ENCODE measurements around the gene KRTAP5-8. TPM values are rescaled to one million over a fixed set of nuclear protein-coding genes. Genes with fewer than 3 reads are reported as not detected.
"Not testable (repeated sequence)": the region's sequence is repeated elsewhere in the genome, so short reads cannot be mapped to it uniquely, and the experiment has no call there.

The KRTAP5-8 gene
- total RNA-seq, 4 donors from 2014 or later: 3.8 to 8.9 (median 5.3) TPM; not detected in 1

DNA sequence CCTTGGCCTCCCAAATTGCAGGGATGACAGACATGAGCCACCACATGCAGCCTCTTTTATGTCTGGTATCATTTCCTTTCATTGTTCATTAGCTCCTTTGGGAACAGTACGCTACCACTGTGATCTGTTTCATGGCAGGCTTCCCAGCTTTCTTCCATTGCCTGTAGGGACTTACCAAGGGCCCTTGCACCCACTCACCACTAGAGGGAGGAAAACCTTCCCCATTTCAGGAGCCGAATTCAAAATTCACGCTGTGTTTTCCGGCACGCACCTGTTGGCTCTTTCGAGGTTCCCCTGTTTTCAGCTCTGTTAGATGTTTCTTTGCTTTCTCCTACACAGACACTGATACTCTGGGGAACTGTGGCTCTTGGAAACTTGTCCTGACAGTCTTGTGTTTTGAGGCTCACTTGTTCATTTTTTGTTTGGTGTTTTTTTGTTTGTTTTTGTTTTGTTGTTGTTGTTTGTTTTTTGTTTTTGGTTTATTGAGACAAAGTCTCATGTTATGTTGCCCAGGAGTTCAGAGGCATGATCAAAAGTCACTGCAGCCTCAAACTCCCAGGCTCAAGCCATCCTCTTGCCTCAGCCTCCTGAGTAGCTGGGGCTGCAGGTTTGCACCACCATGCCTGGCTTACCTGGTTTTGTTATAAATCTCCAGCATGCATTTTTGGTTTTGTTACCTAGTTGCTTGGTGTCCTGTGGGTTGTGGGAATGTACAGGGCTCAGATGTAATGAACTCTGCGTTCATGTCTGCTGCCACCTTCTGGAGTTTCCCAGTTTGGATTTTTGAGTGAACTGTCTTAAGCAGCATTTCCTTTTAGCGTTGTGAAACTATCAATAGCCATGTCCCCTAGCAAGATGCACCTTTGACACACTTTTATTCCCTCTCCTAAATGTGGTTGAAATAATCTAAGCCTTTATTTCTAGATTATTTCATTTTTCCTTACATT, 42.5 kb downstream of the KRTAP5-8 start:
- TF ChIP-seq EP300 (IDR thresholded peaks at IDR 0.05): no peak
- TF ChIP-seq, protein P1, sequence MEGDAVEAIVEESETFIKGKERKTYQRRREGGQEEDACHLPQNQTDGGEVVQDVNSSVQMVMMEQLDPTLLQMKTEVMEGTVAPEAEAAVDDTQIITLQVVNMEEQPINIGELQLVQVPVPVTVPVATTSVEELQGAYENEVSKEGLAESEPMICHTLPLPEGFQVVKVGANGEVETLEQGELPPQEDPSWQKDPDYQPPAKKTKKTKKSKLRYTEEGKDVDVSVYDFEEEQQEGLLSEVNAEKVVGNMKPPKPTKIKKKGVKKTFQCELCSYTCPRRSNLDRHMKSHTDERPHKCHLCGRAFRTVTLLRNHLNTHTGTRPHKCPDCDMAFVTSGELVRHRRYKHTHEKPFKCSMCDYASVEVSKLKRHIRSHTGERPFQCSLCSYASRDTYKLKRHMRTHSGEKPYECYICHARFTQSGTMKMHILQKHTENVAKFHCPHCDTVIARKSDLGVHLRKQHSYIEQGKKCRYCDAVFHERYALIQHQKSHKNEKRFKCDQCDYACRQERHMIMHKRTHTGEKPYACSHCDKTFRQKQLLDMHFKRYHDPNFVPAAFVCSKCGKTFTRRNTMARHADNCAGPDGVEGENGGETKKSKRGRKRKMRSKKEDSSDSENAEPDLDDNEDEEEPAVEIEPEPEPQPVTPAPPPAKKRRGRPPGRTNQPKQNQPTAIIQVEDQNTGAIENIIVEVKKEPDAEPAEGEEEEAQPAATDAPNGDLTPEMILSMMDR (IDR thresholded peaks at IDR 0.05): peak; percentile 26 to 83
- H3K4me3 ChIP-seq: no peak overlapping the region
- peaks cover 28% of the 10 kb centered on the region for H3K27me3 ChIP-seq
- no peak for DNase-seq (ENCODE audit: low spot score in 2 of 2)
- no peak overlapping the region for H3K27ac ChIP-seq
- WGBS: 8% methylated on average over 8 of the region's 8 CpGs
- H3K4me1 ChIP-seq: peaks cover 11% of the 10 kb centered on the region
- H3K9me3 ChIP-seq: no peaks in the 10 kb centered on the region
- no peaks in the 10 kb centered on the region for H3K36me3 ChIP-seq

DNA sequence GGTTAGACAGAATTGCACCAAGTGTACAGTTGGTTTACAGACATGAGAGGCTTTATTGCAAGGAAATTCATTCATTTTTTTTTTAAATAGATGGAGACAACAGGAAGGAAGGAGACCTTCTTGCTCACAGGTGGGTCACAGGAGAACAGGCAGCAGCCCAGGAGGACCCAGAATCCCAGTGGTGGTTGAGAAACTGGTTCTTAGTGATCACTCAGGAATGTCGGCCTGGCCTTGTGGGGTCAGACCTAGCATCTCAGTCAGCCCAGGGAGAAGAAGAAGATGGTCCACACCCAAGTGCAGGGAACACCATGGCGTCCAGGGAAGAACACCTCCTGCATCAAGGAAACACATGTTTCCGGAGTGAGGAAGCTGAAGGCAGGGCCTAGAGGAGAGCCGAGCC, 44.0 kb downstream of the KRTAP5-8 start:
- H3K4me1 ChIP-seq: peaks cover 11% of the 10 kb centered on the region
- TF ChIP-seq, protein P1 (IDR thresholded peaks at IDR 0.05): no peak
- TF ChIP-seq POLR2A (IDR thresholded peaks at IDR 0.05): no peak
- no peak for TF ChIP-seq POLR2AphosphoS5 (IDR thresholded peaks at IDR 0.05)
- TF ChIP-seq EP300 (IDR thresholded peaks at IDR 0.05): no peak
- H3K27ac ChIP-seq: no peak overlapping the region
- peaks cover 28% of the 10 kb centered on the region for H3K27me3 ChIP-seq
- H3K4me3 ChIP-seq: no peak overlapping the region
- WGBS: 82% methylated on average over 4 of the region's 4 CpGs
- no peaks in the 10 kb centered on the region for H3K36me3 ChIP-seq
- no peaks in the 10 kb centered on the region for H3K9me3 ChIP-seq
- DNase-seq (ENCODE audit: low spot score in 2 of 2): no peak

GRCh38 chr11:71582309-71582895, 44.6 kb downstream of the KRTAP5-8 start, which contains the start of gene KRTAP5-11:
TSS of gene KRTAP5-11 (minus strand) at chr11:71582875. CDS start at chr11:71582837, 38 bp downstream.
- Histone ChIP-seq H3K27me3 (peaks cover 24% of the 10 kb centered on the region), H3K36me3 (no peaks in the 10 kb centered on the region), H3K9me3 (no peaks in the 10 kb centered on the region), H3K27ac (no peak within 1 kb of the TSS), H3K4me1 (peaks cover 11% of the 10 kb centered on the region), H3K4me3 (no peak within 1 kb of the TSS)
- WGBS: 18% methylated on average over 1 of the region's 3 CpGs
- DNase-seq (ENCODE audit: low spot score in 2 of 2): no peak
- TF ChIP-seq, protein P1 (IDR thresholded peaks at IDR 0.05): no peak
- TF ChIP-seq POLR2A (IDR thresholded peaks at IDR 0.05): no peak
- TF ChIP-seq EP300 (IDR thresholded peaks at IDR 0.05): no peak
- no peak for TF ChIP-seq POLR2AphosphoS5 (IDR thresholded peaks at IDR 0.05)

- 74% methylated on average over 2 of the region's 2 CpGs for WGBS
- not testable (repeated sequence) for H3K36me3 ChIP-seq; H3K27ac ChIP-seq; H3K4me3 ChIP-seq; DNase-seq (ENCODE audit: low spot score in 2 of 2); H3K9me3 ChIP-seq
- peaks cover 21% of the 10 kb centered on the region for H3K27me3 ChIP-seq
- peaks cover 11% of the 10 kb centered on the region for H3K4me1 ChIP-seq
Observed at GRCh38 chr11:71582969-71583368, 45.1 kb downstream of the KRTAP5-8 start.

DNA sequence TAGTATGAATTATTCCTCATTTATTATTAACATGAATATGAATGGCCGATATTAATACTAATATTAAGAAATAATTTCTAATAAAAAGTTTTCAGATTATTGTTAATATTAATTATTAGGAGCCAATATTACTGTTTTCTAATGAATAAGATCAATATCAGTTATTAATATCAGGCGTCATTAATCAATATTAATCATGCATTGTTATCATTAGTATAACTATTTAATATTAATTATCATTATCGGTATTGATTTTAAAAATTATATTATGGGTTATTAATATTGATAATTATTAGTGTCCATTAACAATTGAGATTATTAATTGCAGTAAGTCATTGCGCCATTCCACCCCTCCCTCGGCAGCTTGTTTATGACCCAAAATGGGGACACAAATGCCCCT, 47.8 kb downstream of the KRTAP5-8 start:
- not testable (repeated sequence) for H3K4me3 ChIP-seq; H3K9me3 ChIP-seq; H3K36me3 ChIP-seq; H3K27ac ChIP-seq; DNase-seq (ENCODE audit: low spot score in 2 of 2)
- Histone ChIP-seq H3K27me3 (peaks cover 17% of the 10 kb centered on the region), H3K4me1 (peaks cover 12% of the 10 kb centered on the region)
- 95% methylated on average over 5 of the region's 5 CpGs for WGBS

DNA sequence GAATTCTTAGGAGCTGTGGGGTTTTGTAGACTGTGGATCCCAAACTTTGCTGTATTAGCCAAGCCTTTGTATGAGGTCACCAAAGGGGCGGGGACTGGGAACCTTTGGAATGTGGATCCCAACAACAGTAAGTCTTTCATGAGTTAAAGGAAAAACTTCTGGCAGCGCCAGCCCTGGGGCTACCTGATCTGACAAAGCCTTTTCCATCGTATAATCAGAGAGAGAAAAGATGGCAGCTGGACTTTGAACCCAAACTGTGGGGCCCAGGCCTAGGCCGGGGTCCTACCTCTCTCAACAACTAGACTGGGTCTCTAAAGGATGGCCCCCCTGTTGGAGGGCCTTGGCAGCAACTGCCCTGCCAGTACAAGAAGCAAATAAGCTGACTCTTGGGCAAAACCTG, 50.5 kb downstream of the KRTAP5-8 start:
- not testable (repeated sequence) for H3K4me1 ChIP-seq; H3K36me3 ChIP-seq; H3K4me3 ChIP-seq; H3K27ac ChIP-seq; DNase-seq (ENCODE audit: low spot score in 2 of 2); H3K27me3 ChIP-seq; H3K9me3 ChIP-seq
- WGBS: 70% methylated on average over 4 of the region's 4 CpGs

Other genes with a start within 250 kb of the KRTAP5-8 start
- 100 to 1,000 TPM in 1 of 4 donors, 10 to 100 TPM in 3; 41.8 to 140 (median 76.7) TPM for gene DHCR7, start 89.6 kb upstream of the KRTAP5-8 start, total RNA-seq
- 100 to 1,000 TPM in 1 of 4 donors, 10 to 100 TPM in 3; 51.5 to 120 (median 61.3) TPM for gene NADSYN1, start 84.8 kb upstream of the KRTAP5-8 start, total RNA-seq
- gene KRTAP5-7, start 10.8 kb upstream of the KRTAP5-8 start, total RNA-seq: 1 to 10 TPM in 2 of 4 donors, under 1 TPM in 1, not detected in 1; 0.42 to 3.0 (median 1.0) TPM
- 1 to 10 TPM in 1 of 4 donors, under 1 TPM in 2, not detected in 1; 0.55 to 1.4 (median 0.91) TPM for gene KRTAP5-9, start 10.4 kb downstream of the KRTAP5-8 start, total RNA-seq
- gene KRTAP5-10, start 27.5 kb downstream of the KRTAP5-8 start, total RNA-seq: 1 to 10 TPM in 3 of 4 donors, not detected in 1; 1.1 to 5.9 (median 3.9) TPM
- gene KRTAP5-11, start 44.9 kb downstream of the KRTAP5-8 start, total RNA-seq: 1 to 10 TPM in 2 of 4 donors, under 1 TPM in 1, not detected in 1; 0.68 to 7.3 (median 1.7) TPM